Measurements from ENCODE around the gene RNU1-3. TPM values are rescaled to one million over a fixed set of nuclear protein-coding genes. Genes with fewer than 3 reads are reported as not detected.
A peak's percentile ranks its signal among the peaks of the same experiment; 100 is the strongest.

Gene RNU1-3
- total and polyA plus RNA-seq, 9 of the 15 experiments (the other 6 are each of a cell fraction or from before 2014, with no cell fraction given) = under 0.01 to 32,823 (median 2,538) TPM; not detected in 4

DNA sequence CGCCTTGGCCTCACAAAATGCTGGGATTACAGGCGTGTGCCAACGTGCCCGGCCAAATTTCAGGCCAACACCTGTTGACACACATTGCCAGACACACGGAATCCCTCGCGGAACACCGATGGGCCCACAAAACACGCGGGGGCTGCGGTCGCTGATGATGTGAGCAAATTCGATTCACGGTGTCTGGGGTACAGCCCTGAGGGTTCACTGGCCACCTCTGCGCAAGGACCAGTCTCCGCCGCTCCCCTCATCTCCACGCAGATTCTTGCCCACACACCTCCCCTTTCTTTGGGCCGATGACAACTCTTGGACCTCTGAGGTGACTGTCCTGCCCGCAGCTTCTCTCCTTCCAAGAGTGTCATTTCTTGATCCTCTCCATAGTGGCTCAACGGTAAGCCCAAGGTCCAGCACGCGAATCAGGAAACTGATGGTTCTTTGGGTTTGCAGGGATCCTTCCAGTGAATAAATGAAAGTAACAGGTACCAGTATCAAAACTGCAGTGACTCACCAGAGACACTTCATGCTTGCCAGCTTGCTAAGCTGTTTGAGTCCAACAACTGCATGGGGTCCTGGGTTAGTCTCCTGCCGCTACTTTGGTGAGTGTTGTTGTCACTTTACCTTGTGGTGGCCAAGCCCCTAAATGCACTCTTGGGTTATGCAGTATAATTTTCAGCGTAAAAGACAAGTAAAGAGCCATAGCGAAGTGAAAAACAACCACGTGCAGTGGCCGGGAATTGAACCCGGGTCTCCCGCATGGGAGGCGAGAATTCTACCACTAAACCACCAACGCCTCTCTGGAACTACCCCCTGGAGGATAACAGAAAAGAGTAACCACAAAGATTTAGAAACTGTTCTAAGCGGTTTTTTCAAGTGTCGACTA, 11.0 kb upstream of the RNU1-3 start (continued):
- TF ChIP-seq THAP12 (CRISPR knock-in tag; IDR thresholded peaks at IDR 0.05) (no peak), BRCA1 (IDR thresholded peaks at IDR 0.05) (no peak), BRCA1 (CRISPR knock-in tag; IDR thresholded peaks at IDR 0.05) (no peak), SMARCC2 (IDR thresholded peaks at IDR 0.05; ENCODE audit: low read depth) (no peak), TEAD2 (tag; IDR thresholded peaks at IDR 0.05) (no peak), IFI16 (CRISPR knock-in tag; IDR thresholded peaks at IDR 0.05) (no peak), MCM7 (IDR thresholded peaks at IDR 0.05) (no peak), MCM2 (IDR thresholded peaks at IDR 0.05; ENCODE audit: low read depth) (no peak), PREB (CRISPR knock-in tag; IDR thresholded peaks at IDR 0.05) (no peak), ZNF354B (CRISPR knock-in tag; IDR thresholded peaks at IDR 0.05) (0 out of 2 replicates have a peak, but pooled peaks have one; percentile 15), NONO (IDR thresholded peaks at IDR 0.05; ENCODE audit: low read depth in 2 of 2, low read length in 1 of 2) (no peak), ZNF263 (CRISPR knock-in tag; IDR thresholded peaks at IDR 0.05; ENCODE audit: borderline replicate concordance) (no peak), ID3 (CRISPR knock-in tag; IDR thresholded peaks at IDR 0.05) (no peak), ID3 (tag; IDR thresholded peaks at IDR 0.05) (no peak), KAT2B (IDR thresholded peaks at IDR 0.05; ENCODE audit: low read depth, low read length) (no peak)
- TF ChIP-seq, protein P1, sequence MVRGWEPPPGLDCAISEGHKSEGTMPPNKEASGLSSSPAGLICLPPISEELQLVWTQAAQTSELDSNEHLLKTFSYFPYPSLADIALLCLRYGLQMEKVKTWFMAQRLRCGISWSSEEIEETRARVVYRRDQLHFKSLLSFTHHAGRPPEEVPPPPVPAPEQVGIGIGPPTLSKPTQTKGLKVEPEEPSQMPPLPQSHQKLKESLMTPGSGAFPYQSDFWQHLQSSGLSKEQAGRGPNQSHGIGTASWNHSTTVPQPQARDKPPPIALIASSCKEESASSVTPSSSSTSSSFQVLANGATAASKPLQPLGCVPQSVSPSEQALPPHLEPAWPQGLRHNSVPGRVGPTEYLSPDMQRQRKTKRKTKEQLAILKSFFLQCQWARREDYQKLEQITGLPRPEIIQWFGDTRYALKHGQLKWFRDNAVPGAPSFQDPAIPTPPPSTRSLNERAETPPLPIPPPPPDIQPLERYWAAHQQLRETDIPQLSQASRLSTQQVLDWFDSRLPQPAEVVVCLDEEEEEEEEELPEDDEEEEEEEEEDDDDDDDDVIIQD (CRISPR knock-in tag; IDR thresholded peaks at IDR 0.05) = no peak
- TF ChIP-seq, protein P2, sequence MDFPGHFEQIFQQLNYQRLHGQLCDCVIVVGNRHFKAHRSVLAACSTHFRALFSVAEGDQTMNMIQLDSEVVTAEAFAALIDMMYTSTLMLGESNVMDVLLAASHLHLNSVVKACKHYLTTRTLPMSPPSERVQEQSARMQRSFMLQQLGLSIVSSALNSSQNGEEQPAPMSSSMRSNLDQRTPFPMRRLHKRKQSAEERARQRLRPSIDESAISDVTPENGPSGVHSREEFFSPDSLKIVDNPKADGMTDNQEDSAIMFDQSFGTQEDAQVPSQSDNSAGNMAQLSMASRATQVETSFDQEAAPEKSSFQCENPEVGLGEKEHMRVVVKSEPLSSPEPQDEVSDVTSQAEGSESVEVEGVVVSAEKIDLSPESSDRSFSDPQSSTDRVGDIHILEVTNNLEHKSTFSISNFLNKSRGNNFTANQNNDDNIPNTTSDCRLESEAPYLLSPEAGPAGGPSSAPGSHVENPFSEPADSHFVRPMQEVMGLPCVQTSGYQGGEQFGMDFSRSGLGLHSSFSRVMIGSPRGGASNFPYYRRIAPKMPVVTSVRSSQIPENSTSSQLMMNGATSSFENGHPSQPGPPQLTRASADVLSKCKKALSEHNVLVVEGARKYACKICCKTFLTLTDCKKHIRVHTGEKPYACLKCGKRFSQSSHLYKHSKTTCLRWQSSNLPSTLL (IDR thresholded peaks at IDR 0.05) = peak; percentile 76; the same call in 1 of the 2 replicates
- TF ChIP-seq, protein P3, sequence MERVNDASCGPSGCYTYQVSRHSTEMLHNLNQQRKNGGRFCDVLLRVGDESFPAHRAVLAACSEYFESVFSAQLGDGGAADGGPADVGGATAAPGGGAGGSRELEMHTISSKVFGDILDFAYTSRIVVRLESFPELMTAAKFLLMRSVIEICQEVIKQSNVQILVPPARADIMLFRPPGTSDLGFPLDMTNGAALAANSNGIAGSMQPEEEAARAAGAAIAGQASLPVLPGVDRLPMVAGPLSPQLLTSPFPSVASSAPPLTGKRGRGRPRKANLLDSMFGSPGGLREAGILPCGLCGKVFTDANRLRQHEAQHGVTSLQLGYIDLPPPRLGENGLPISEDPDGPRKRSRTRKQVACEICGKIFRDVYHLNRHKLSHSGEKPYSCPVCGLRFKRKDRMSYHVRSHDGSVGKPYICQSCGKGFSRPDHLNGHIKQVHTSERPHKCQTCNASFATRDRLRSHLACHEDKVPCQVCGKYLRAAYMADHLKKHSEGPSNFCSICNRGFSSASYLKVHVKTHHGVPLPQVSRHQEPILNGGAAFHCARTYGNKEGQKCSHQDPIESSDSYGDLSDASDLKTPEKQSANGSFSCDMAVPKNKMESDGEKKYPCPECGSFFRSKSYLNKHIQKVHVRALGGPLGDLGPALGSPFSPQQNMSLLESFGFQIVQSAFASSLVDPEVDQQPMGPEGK (CRISPR knock-in tag; IDR thresholded peaks at IDR 0.05; ENCODE audit: borderline replicate concordance) = peak; percentile 69; the same call in 1 of the 2 replicates
